H7 (cell line): ENCODE results near the gene CMSS1. TPM values are rescaled to one million over a fixed set of nuclear protein-coding genes. Genes with fewer than 3 reads are reported as not detected.

Experiments used
- DNase-seq: peaks from one replicate; pipeline ENCODE4 v3.0.0; 2012
- H3K27me3 ChIP-seq: 2 replicates; pipeline ENCODE4 v1.6.0; 2011; ENCODE audit warnings: mild to moderate bottlenecking, low read length; ENCODE audit not compliant: control insufficient read depth, insufficient read depth
- H3K36me3 ChIP-seq: replicated peaks from 2 replicates; pipeline ENCODE4 v1.5.1; 2011; ENCODE audit warnings: low read length; ENCODE audit not compliant: control insufficient read depth, insufficient read depth
- H3K4me3 ChIP-seq: 2 replicates; pipeline ENCODE4 v1.5.1; 2011; ENCODE audit warnings: low read depth, mild to moderate bottlenecking, control low read depth, low read length, moderate library complexity; ENCODE audit not compliant: insufficient read depth
- total RNA-seq: library from RNA; depleted of rRNA; stranded (reverse); fragments of >200 nt; shearing (Covaris generic); gene quantifications from 2 replicates; pipeline ENCODE4 v1.2.3, GENCODE V29; 2014

The CMSS1 gene
- total RNA-seq, 1 experiment from 2014 or later, result 44.6 TPM

DNA sequence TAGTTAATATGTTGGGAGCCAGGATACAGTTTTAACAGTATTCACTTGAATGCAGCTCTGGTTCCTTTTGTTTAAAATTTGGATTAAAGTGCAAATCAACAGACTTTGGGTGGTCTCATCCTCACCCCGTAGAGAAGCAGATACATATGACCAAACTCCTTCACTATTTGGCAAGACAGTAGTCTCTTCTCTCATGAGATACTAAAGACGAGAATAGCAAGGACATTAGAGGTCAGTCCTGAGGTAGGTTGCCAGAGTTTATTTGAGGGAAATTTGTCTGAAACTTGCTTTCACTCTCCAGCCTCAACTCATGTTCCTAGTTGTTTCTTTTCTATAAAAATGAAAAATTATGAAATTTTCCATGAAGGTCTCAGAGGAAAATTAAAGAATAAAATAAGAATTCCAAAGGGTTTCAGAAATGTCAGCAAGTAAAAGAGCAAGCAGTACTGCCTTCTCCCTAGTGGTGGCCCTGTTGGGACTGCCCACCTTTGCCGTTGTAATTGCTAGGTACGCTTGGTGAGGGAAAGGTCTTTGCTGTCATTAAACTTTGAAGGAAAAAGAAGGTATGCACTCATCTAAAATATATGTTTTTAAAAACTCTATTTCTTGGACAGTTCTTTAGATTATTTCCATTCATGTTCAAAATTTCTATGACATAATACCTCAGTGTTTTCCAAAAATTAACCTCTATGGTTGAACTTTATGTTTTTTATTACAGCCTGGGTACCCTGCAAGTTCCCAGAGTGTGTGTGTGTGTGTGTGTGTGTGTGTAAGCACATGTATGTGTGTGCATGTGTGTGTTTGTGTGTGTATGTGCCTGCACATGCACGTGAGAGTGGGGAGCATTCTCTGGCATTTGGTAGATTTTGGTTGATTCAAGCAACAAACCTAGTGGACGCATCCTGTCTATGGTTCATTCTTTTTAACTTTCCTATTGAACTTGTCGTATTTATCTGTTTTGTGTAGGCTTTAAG lies 111.4 kb downstream of the CMSS1 start:
- Histone ChIP-seq H3K36me3 (no peaks in the 10 kb centered on the region), H3K4me3 (no peak overlapping the region), H3K27me3 (no peaks in the 10 kb centered on the region)
- no peak for DNase-seq

DNA sequence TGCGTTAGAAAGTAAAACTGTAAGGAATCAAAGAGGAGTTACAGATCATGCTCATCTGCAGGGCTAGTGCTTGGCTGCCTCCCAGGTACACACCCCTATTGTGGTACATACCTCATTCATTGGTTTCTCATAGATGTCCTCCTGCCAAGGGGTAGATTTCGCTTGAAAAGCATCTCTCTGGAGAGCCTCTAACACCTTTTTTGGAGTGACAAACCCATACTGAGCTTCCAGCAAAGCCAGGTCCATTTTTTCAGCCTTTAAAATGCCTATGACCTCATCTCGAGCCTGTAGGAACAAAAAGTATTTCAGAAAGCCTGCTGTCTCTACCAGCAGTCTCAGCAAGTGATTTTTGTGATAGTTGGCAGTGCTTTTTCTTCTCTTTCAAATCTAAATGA lies 112.1 kb downstream of the CMSS1 start:
- H3K27me3 ChIP-seq, result no peaks in the 10 kb centered on the region
- no peak for DNase-seq
- no peak overlapping the region for H3K4me3 ChIP-seq
- H3K36me3 ChIP-seq, result no peaks in the 10 kb centered on the region

DNA sequence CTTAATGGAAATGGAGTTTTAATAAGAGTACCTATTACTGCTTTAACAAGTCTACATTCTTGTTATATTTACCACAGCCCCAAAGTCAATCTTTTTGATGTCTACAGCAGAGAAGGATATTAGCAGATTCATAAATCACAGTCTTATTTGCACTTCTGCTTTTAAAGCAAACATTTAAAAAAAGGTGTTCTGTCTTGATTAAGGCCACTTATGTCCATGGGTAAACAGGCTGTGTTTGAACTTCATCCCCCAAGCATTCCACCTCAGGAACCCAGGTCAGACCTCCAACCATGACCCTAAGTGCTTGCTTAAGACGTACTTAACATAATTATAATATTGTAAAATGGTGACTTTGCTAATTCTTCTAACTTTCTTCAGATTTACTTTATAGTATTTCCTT lies 113.4 kb downstream of the CMSS1 start:
- Histone ChIP-seq H3K4me3 (no peak overlapping the region), H3K27me3 (no peaks in the 10 kb centered on the region), H3K36me3 (no peaks in the 10 kb centered on the region)
- no peak for DNase-seq

DNA sequence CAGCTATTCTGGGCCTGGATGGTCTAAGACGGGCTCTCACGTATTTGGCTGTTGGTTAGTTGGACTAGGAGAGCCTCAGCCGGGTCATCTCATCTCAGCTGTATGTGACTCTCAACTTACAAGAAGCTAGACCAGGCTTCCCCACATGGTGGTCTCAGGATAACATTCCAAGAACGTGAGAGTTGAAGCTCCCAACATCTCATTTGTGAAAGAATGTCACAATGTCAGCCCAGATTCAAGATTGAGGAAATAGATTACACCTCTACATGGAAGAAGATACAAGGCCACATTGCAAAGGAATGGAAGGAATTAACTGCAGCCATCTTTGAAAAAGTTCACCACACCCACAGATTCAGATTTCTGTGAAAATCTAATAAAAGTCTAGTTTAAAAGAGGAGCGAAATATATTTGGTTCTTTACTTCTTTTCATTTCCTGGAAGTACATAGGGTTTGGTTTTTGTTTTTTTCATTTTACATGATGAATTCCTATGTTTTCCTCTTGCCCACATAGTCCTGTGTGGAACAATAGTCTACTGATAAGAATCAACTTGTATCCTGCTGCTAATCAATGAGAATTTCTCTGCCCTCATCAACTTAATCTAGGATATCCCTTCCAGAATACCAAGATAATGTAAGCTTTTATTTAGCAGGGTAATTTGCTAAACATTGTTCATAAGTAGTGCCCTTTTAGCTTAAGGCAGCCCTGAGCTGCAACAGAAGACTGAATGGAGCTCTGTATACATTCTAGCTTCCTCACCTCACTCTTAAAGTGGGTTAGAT lies 116.5 kb downstream of the CMSS1 start:
- DNase-seq, result no peak
- no peaks in the 10 kb centered on the region for H3K27me3 ChIP-seq
- H3K36me3 ChIP-seq, result no peaks in the 10 kb centered on the region
- H3K4me3 ChIP-seq, result no peak overlapping the region

DNA sequence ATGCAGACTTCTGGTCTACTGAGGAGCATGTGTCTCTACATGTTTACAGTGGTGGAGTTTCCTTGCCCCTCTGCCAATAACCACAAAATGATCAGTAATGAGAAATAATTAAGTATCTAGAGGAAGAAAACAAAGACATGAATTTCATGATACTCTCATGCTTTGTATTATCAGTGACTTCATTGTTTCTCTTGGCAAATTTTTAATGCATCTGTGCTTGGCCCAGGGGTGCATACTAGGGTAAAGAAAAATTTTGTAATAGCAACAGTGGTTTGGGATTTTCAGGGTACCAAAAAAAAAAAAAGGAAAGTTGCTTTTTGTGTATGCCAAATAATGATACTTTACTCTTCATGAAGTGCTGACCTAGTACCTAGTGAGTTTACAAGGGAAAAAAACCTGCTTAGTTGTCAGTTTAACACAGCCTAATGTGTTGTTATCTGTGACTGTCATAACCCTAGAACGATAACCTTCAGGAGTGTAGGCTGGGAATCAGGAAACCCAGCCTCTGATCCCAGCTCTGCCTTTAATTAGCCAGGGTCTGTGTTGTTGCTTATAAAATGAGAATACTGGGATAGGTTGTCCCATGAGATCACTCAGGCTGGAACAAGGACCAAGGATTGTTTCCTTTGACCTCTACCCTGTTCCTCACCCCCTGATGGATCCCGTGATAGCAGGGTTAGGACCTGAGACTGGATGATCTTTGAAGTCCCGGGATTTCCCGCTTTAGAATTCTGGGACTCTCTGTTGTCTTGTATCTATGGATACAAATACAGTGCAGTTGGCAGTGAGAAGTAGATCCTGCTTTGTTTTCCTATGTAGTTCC lies 117.5 kb downstream of the CMSS1 start:
- DNase-seq, result peak; percentile 19
- Histone ChIP-seq H3K27me3 (no peaks in the 10 kb centered on the region), H3K4me3 (no peak overlapping the region), H3K36me3 (no peaks in the 10 kb centered on the region)

DNA sequence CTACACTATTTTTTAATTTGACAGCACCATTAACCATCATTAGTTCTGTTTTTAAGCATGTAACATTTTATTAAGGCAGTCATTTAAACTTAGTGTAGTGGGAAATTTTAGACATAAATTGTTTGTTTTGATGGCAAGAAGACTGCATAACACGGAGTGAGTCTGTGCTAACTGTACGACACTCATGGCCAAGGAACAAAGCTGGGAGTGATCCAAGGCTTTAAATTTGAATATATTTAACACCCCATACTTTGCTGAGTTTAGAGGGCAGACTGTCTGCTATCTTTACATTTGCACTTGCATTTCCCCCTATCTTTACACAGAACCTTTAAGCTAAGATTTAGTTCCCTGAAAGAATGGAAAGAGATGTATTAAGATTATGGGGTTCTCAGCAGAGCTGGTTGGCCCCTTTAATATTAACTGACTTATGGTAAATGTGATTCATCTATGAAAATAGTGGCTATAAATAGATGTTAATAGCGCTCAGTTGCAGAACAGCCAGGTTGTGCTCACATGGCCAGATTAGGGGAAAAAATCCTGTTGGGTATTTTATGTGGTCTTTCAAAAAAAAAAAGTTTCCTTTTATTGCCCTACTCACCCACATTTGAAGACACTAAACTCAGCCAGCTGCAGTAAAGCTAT lies 120.7 kb downstream of the CMSS1 start:
- Histone ChIP-seq H3K36me3 (no peaks in the 10 kb centered on the region), H3K4me3 (no peak overlapping the region), H3K27me3 (no peaks in the 10 kb centered on the region)
- no peak for DNase-seq

DNA sequence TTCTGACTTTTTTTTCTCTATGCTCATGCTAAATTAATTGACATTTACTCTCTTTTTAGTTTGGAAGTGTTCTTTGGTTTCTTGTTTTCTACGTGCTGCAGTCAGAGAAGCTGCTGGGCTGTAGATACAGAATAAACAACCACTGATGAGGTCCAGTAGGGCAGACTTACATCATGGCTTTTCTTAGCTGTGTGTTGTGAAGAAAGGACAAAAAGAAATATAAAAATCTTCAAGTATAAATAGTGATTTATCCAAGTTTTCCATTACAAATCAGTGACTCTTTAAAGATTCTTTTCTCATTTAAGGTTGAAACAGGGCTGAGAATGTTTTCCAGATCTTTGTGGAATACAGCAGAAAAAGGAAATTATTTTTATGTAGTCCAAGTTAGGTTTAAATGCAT lies 122.2 kb downstream of the CMSS1 start:
- Histone ChIP-seq H3K36me3 (no peaks in the 10 kb centered on the region), H3K4me3 (no peak overlapping the region), H3K27me3 (no peaks in the 10 kb centered on the region)
- no peak for DNase-seq

DNA sequence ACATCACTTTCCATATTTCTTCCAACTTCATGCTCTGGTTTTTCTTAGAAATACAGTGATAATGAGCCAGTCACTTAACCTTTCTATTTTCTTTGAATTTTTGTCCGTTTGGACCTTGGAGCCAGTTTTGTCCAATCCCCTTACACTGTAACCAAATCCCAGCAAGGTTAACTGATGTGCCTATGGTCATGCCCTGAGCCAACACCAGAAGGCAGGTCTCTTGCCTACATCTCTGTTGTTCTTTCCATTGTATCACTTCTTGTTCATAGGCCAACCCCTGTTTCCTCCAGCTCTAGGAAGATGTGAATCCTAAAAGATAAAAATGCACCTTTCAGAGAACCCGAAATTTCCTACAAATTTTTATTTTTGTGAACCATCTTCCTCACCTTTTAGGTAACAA lies 122.7 kb downstream of the CMSS1 start:
- no peaks in the 10 kb centered on the region for H3K27me3 ChIP-seq
- DNase-seq, result no peak
- H3K36me3 ChIP-seq, result no peaks in the 10 kb centered on the region
- H3K4me3 ChIP-seq, result no peak overlapping the region

DNA sequence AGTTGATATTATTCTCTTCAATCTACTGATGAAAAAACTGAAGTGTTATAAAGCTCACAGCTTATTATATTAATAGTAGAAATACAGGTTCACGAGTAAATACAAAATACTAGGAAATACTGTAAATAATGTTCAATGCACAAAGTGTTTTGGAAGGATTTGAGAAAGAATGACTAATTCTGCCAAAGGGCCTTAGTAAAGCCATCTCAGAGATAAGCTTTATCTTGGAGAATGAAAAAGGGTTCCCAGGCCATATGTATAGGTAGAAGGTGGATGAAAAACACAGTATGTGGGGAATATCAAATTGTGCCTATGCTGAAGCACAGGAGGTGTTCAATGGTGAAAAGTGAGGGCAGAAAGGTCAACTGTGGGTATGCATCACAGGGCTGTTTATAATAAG lies 123.5 kb downstream of the CMSS1 start:
- H3K36me3 ChIP-seq, result no peaks in the 10 kb centered on the region
- DNase-seq, result no peak
- no peak overlapping the region for H3K4me3 ChIP-seq
- H3K27me3 ChIP-seq, result no peaks in the 10 kb centered on the region

DNA sequence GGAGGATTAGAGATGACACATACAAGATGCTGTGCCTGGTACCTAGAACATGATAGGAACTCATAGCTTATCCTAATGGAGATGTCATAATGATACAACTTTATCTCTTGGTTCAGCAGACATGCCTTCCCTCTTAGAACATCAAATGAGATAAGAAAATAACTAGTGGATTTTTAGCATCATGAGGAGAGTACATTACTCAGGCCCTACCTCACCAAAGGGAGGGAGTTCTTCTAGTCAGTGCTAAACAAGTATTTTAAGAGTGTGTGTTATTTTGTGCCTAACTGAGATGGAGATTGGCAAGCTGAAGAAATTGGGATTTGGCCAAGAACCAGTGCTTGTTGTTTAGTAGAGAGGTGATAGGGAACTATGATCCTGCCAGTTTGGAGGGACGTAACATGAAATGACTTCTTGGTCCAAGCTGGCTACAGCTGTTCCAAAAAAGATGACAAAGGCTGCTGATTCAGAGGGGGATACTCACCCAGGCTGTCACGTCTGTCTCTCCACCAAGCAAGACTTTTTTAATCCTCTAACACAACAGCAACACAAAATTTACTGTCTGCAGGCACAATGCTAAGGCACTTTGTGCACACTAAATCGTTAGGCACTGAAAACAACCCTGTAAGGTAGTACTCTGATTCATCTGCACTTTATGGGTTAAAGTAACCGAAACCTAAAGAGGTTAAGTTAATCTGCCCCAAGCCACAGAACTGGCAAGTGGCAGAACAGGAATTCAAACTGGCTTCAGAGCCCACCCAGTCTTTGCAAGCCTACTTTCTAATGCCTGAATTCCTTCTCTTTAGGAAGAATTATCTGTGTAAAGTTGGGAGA lies 126.5 kb downstream of the CMSS1 start:
- H3K4me3 ChIP-seq, result no peak overlapping the region
- H3K36me3 ChIP-seq, result no peaks in the 10 kb centered on the region
- no peak for DNase-seq
- H3K27me3 ChIP-seq, result no peaks in the 10 kb centered on the region

DNA sequence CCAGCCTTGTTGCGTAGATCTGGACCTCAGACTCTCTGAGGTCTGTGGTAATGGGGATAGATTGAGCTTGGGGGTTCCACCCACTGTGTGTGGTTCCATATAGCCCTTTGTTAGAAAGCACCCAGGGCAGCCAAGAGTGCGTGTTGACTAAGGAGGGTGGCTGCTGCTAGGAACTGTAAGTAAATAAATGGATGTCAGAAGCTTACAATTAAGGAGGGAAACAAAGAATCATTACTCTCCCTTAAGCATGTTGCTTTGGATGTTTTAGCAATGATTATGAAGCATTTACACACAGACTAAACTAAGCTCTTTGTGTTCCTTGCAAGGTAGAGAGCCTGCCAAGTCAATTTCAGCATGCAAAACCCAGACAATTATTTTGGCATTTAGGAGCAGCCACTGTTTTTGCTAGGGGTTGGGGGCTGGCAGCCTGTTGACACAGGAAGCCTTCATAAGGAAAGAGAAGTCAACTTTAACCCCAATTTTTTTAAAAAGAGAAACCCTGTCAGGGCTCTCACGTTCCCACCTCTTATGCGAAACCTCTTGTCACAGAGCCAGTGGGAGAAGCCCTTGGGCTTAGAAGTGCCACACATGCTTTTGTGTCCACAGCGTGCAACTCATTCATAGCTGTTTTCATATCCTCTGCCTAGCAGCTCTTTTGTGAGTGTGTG lies 127.8 kb downstream of the CMSS1 start:
- no peaks in the 10 kb centered on the region for H3K36me3 ChIP-seq
- DNase-seq, result no peak
- H3K27me3 ChIP-seq, result no peaks in the 10 kb centered on the region
- H3K4me3 ChIP-seq, result no peak overlapping the region

DNA sequence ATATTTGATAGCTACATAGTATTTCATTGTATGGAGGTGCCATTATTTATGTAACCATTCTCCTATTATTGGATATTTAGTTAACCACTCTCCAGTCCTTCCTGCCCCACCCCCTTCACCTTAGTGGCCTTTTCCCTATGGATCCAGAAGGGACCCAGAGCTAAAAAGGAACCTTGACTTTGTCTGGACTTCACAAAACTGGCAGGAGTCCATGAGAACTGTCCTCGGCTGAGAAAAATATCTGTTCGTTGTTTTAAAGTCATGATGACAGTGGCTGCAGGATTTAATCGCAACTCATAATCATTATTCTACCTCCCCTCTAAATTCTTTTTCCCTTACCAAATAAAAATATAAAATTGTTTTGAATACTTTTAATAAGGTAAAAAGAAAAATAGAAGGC lies 129.7 kb downstream of the CMSS1 start:
- no peak for DNase-seq
- Histone ChIP-seq H3K4me3 (no peak overlapping the region), H3K27me3 (no peaks in the 10 kb centered on the region), H3K36me3 (no peaks in the 10 kb centered on the region)

DNA sequence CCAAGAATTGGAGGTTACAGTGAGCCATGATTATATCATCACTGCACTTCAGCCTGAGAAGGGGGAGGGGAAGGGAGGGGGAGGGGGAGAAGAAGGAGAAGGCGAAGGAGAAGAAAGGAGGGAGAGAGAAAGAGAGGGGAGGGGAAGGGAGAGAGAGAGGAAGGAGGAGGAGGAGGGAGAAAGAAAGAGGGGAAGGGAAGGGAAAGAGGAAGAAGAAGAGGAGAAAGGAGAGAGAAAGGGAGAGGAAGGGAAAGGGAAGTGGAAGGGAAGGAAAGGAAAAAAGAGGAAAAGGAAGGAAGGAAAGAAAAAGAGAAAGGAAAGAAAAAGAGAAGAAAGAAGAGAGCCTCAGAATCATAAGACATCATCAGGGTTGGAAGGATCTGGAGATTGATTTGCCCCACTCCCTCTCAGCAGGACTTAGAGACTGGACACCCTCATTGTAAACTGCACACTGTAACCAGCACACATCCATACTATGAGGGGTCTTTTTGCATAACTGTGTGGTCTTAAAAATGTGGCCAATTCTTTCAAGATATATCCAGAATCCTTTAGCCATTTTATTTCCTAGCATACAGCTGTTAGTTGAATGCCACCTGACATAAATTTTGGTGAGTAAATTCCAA lies 130.9 kb downstream of the CMSS1 start:
- Histone ChIP-seq H3K27me3 (no peaks in the 10 kb centered on the region), H3K36me3 (no peaks in the 10 kb centered on the region), H3K4me3 (no peak overlapping the region)
- no peak for DNase-seq
